GM12878 (cell line): Measurements from ENCODE around the gene CREBBP. TPM values are rescaled to one million over a fixed set of nuclear protein-coding genes. Genes with fewer than 3 reads are reported as not detected.

Source experiments
- ATAC-seq: fragments of 200-7000 bp; cut with Tn5 transposase; 3 replicates; pipeline ENCODE4 v1.9.1; 2020; ENCODE audit warnings: mild to moderate bottlenecking, moderate library complexity
- BruUV-seq: library from RNA; stranded (reverse); fragments of 400-500 nt; replicated peaks from 2 replicates; lab custom pipeline; 2021; lab: Mats Ljungman, UMichigan
- CTCF ChIA-PET: fragments of 300-600 bp; sonication (Branson Sonifier 250); formaldehyde crosslinking; extraction: SDS; loops from one replicate; lab custom pipeline; 2021; ENCODE audit warnings: inconsistent platforms; lab: Yijun Ruan, JAX
- POLR2A ChIA-PET: fragments of 350-600 bp; formaldehyde crosslinking; extraction: SDS; loops from one replicate; lab custom pipeline; 2021; ENCODE audit warnings: inconsistent platforms; lab: Charles Lee
- RAD21 ChIA-PET: fragments of 300-600 bp; sonication (Branson Sonifier 250); formaldehyde crosslinking; loops from one replicate; lab custom pipeline; 2023; ENCODE audit warnings: antibody characterized with exemption; ENCODE audit not compliant: unreplicated experiment; lab: Charles Lee
- SMC1A ChIA-PET: fragments of 300-600 bp; sonication (Branson Sonifier 250); formaldehyde crosslinking; loops from one replicate; lab custom pipeline; 2023; ENCODE audit not compliant: unreplicated experiment, uncharacterized antibody; lab: Charles Lee
- DNase-seq: peaks from one replicate; pipeline ENCODE4 v3.0.0-alpha.2; 2011; ENCODE audit warnings: low read depth, low spot score
- FAIRE-seq: peaks from 3 replicates; lab custom pipeline; 2011; peaks lifted over from hg19 to GRCh38; lab: Jason Lieb, UNC
- H2AFZ ChIP-seq: 2 replicates; pipeline ENCODE4 v1.6.0; 2011; ENCODE audit warnings: low read depth, low read length, control low read depth; ENCODE audit not compliant: control insufficient read depth
- H3K27ac ChIP-seq: 2 replicates; pipeline ENCODE4 v1.5.1; 2011; ENCODE audit warnings: control low read depth; ENCODE audit not compliant: control insufficient read depth, insufficient read depth
- H3K27me3 ChIP-seq, 2 experiments: replicated peaks in 1 of 2; 2 replicates each; pipeline versions ENCODE4 v1.6.0 to v1.6.1; 2011; ENCODE audit warnings: low read length in 1 of 2; ENCODE audit not compliant: control insufficient read depth in 2 of 2, insufficient read depth in 2 of 2
- H3K36me3 ChIP-seq, 2 experiments: 2 replicates each; pipeline ENCODE4 v1.5.1; 2011; ENCODE audit warnings: low read length in 1 of 2; ENCODE audit not compliant: control insufficient read depth in 2 of 2, insufficient read depth in 2 of 2
- H3K4me1 ChIP-seq: 2 replicates; pipeline ENCODE4 v1.6.1; 2011; ENCODE audit warnings: mild to moderate bottlenecking, low read length, moderate library complexity, mixed read lengths; ENCODE audit not compliant: control insufficient read depth, insufficient read depth
- H3K4me2 ChIP-seq: 2 replicates; pipeline ENCODE4 v1.6.0; 2011; ENCODE audit warnings: control low read depth; ENCODE audit not compliant: control insufficient read depth, insufficient read depth
- H3K4me3 ChIP-seq: fragments of 200-600 bp; sonication (generic); 2 replicates; pipeline ENCODE4 v1.5.1; 2016
- H3K79me2 ChIP-seq: 2 replicates; pipeline ENCODE4 v1.6.0; 2011; ENCODE audit warnings: low read length; ENCODE audit not compliant: control insufficient read depth, insufficient read depth
- H3K9ac ChIP-seq: 2 replicates; pipeline ENCODE4 v1.8.0; 2011; ENCODE audit warnings: low read length, control low read depth, mixed read lengths; ENCODE audit not compliant: control insufficient read depth, insufficient read depth
- H3K9me3 ChIP-seq: replicated peaks from 3 replicates; pipeline ENCODE4 v1.5.1; 2011; ENCODE audit warnings: mild to moderate bottlenecking, low read length; ENCODE audit not compliant: control insufficient read depth, insufficient read depth
- H4K20me1 ChIP-seq: 2 replicates; pipeline ENCODE4 v1.6.0; 2011; ENCODE audit not compliant: control insufficient read depth, insufficient read depth
- ATF7 ChIP-seq: fragments of 450-650 bp; IDR thresholded peaks from 2 replicates; pipeline ENCODE4 v1.6.1; 2016; ENCODE audit warnings: low read depth, mild to moderate bottlenecking
- EZH2 ChIP-seq: IDR thresholded peaks from 2 replicates; pipeline ENCODE4 v1.6.1; 2012; ENCODE audit warnings: low read depth, mild to moderate bottlenecking, control low read depth, inconsistent platforms, low read length, borderline replicate concordance; ENCODE audit not compliant: control insufficient read depth
- KDM1A ChIP-seq: fragments of 200-600 bp; sonication (generic); IDR thresholded peaks from 2 replicates; pipeline ENCODE4 v1.6.1; 2016; ENCODE audit warnings: borderline replicate concordance
- NR2F1 ChIP-seq: fragments of 450-650 bp; conservative IDR thresholded peaks from 2 replicates; pipeline ENCODE4 v1.6.1; 2017; ENCODE audit warnings: mild to moderate bottlenecking
- RELA ChIP-seq: fragments of 450-650 bp; IDR thresholded peaks from 2 replicates; pipeline ENCODE4 v1.8.0; 2014; ENCODE audit warnings: borderline replicate concordance; ENCODE audit not compliant: partially characterized antibody
- ZNF592 ChIP-seq: fragments of 450-650 bp; IDR thresholded peaks from 2 replicates; pipeline ENCODE4 v1.6.1; 2017; ENCODE audit warnings: mild to moderate bottlenecking, moderate library complexity
- WGBS: methylation state at CpG from one replicate; pipeline ENCODE4 v1.1.6; 2016; ENCODE audit warnings: low lambda C conversion rate; ENCODE audit not compliant: insufficient replicate concordance, insufficient coverage; ENCODE audit errors: missing lambda C conversion rate; 5-methylcytosine and 5-hydroxymethylcytosine counted together
- in situ Hi-C: fragments of 300-500 bp; cut with MboI; formaldehyde crosslinking; loops from 9 replicates; pipeline ENCODE4 v1.14.3; 2018; ENCODE audit warnings: mixed read lengths
- intact Hi-C: fragments of 100-400 bp; cut with micrococcal nuclease; formaldehyde crosslinking; loops from one replicate; pipeline ENCODE4 v1.14.2; 2022; ENCODE audit not compliant: unreplicated experiment
- polyA plus RNA-seq, 11 experiments: library from polyadenylated mRNA; depleted of rRNA in 4 of 11; unstranded in 6 of 11; stranded (reverse) in 5 of 11; fragments of >200 nt; fragmentation: Nextera tagmentation in 4 of 11; fragmentation: Illumina TruSeq in 1 of 11; extraction: Ambion mirVana in 4 of 11; extraction: Trizol in 1 of 11; gene quantifications; 1 replicate in 1 of 11; 2 replicates in 10 of 11; pipeline versions ENCODE4 v1.2.1 to v1.2.3, GENCODE V29; 2011 to 2016; ENCODE audit warnings: inconsistent platforms in 2 of 11, missing spikeins in 2 of 11, low read depth in 1 of 11
- total RNA-seq, 4 experiments: library from RNA; depleted of rRNA in 3 of 4; stranded (reverse); fragments of >200 nt in 3 of 4; fragmentation: Illumina TruSeq in 1 of 4; extraction: Trizol in 1 of 4; gene quantifications; 2 replicates each; pipeline versions ENCODE4 v1.2.1 to v1.2.3, GENCODE V29; 2013 to 2021

The CREBBP gene
- total and polyA plus RNA-seq, 10 of the 15 experiments (the other 5 are each of a cell fraction or from before 2014, with no cell fraction given) = 3.4 to 32.7 (median 7.9) TPM

- TF ChIP-seq KDM1A (no peak), NR2F1 (no peak), ZNF592 (no peak), ATF7 (no peak), RELA (no peak), EZH2 (no peak)
- no peaks in the 10 kb centered on the region for H3K27me3 ChIP-seq
- no peak for DNase-seq
- no peak for ATAC-seq
- H3K4me2 ChIP-seq = no peak overlapping the region
- intact Hi-C loops (no loop called here), in situ Hi-C loops (no loop called here)
- no peaks in the 10 kb centered on the region for H3K4me1 ChIP-seq
- no peak overlapping the region for H3K4me3 ChIP-seq
- H3K27ac ChIP-seq = no peak overlapping the region
- CTCF ChIA-PET = no interaction called here
- H4K20me1 ChIP-seq = no peaks in the 10 kb centered on the region; the same call in 1 of the 2 replicates
- POLR2A ChIA-PET = no interaction called here
- peaks cover 30 to 33% of the 10 kb centered on the region in 2 experiments for H3K36me3 ChIP-seq
- no peak overlapping the region for H3K9ac ChIP-seq
- SMC1A ChIA-PET = no interaction called here
- no peak overlapping the region for H2AFZ ChIP-seq
- FAIRE-seq = no peak
- RAD21 ChIA-PET = no interaction called here
- BruUV-seq = no TSS peak
- H3K79me2 ChIP-seq = no peaks in the 10 kb centered on the region
- H3K9me3 ChIP-seq = no peaks in the 10 kb centered on the region
- 97% methylated on average over 6 of the region's 6 CpGs for WGBS
Measured at GRCh38 chr16:3736116-3736515, 144.4 kb downstream of the CREBBP start.
